Adrenal gland (tissue), 12 donors: Measurements from ENCODE around the gene VAPB. TPM values are rescaled to one million over a fixed set of nuclear protein-coding genes. Genes with fewer than 3 reads are reported as not detected.

Experiments used
- DNase-seq, 7 donors: peaks; one replicate each; pipeline ENCODE4 v3.0.0-alpha.2; 2019 to 2020
- H3K27ac ChIP-seq, 5 donors: fragments of 200-600 bp; sonication (generic) in 4 of 5; 1 replicate in 3 of 5; 2 replicates in 2 of 5; pipeline versions ENCODE4 v1.5.1 to v1.8.0; 2016 to 2020; ENCODE audit warnings: mild to moderate bottlenecking in 1 of 5
- H3K27me3 ChIP-seq: fragments of 200-600 bp; 2 replicates; pipeline ENCODE4 v1.8.0; 2021
- H3K36me3 ChIP-seq, 2 donors: fragments of 200-600 bp; replicated peaks in 1 of 2; 1 replicate in 1 of 2; 2 replicates in 1 of 2; pipeline versions ENCODE4 v1.5.1 to v1.8.0; 2018 to 2022
- H3K4me1 ChIP-seq, 2 donors: fragments of 200-600 bp; replicated peaks in 1 of 2; 1 replicate in 1 of 2; 2 replicates in 1 of 2; pipeline versions ENCODE4 v1.5.1 to v1.8.0; 2018 to 2021
- H3K4me3 ChIP-seq, 4 donors: fragments of 200-600 bp; sonication (generic) in 3 of 4; one replicate each; pipeline ENCODE4 v1.5.1; 2016 to 2018
- H3K9me3 ChIP-seq, 3 donors: fragments of 200-600 bp; sonication (generic) in 1 of 3; replicated peaks in 1 of 3; 1 replicate in 2 of 3; 2 replicates in 1 of 3; pipeline versions ENCODE4 v1.5.1 to v1.8.0; 2016 to 2021
- CTCF ChIP-seq, 6 experiments: fragments of 450-650 bp in 4 of 6; fragments of 200-600 bp in 2 of 6; sonication (generic) in 1 of 6; IDR thresholded peaks; 1 replicate in 5 of 6; 2 replicates in 1 of 6; pipeline versions ENCODE4 v1.5.1 to v1.8.0; 2016 to 2021; ENCODE audit warnings: antibody characterized with exemption in 6 of 6, mild to moderate bottlenecking in 2 of 6, moderate library complexity in 1 of 6
- POLR2A ChIP-seq, 2 donors: fragments of 450-650 bp; IDR thresholded peaks; one replicate each; pipeline ENCODE4 v1.6.1; 2017; ENCODE audit warnings: antibody characterized with exemption in 2 of 2, mild to moderate bottlenecking in 2 of 2, moderate library complexity in 1 of 2
- WGBS, 4 donors: extraction: QIAGEN DNeasy Blood & Tissue Kit in 2 of 4; methylation state at CpG; one replicate each; pipeline versions ENCODE4 v1.1.5 to v1.1.7; 2013 to 2017; 5-methylcytosine and 5-hydroxymethylcytosine counted together
- intact Hi-C, 2 donors: fragments of 100-400 bp; cut with DNase I; formaldehyde crosslinking; loops; one replicate each; pipeline versions ENCODE4 v1.14.1 to v1.15.0; 2022 to 2023
- polyA plus RNA-seq, 3 donors: library from polyadenylated mRNA; stranded (reverse); fragments of 200-250 nt in 2 of 3; fragments of 350-450 nt in 1 of 3; fragmentation: Illumina TruSeq in 1 of 3; extraction: RNeasy Lipid Tissue Mini Kit (QIAGEN cat#74804) in 1 of 3; gene quantifications; one replicate each; pipeline ENCODE4 v1.2.3, GENCODE V29; 2013 to 2014
- total RNA-seq, 9 donors: library from RNA; depleted of rRNA in 4 of 9; stranded (reverse); fragments of >200 nt in 4 of 9; fragments of 120-200 nt in 1 of 9; fragmentation: NEBNext Ultra II Directional in 1 of 9; extraction: Animal tissue kit (Norgen Biotek cat#: 25700) in 1 of 9; gene quantifications; one replicate each; pipeline versions ENCODE4 v1.1.0 to v1.2.4, GENCODE V29; 2013 to 2023
- donor health status: healthy with polysubstance abuse.
- donor health status: Bipolar disorder and iron deficiency.
- donor health status: DM: yes; HTN: yes; CAD: no.
- donor health status: DM: no; HTN: no; CAD: no.
- donor health status: DM: no; HTN: no; CAD: no.
- donor health status: DM: yes; HTN: yes; CAD: no.

The VAPB gene
- total and polyA plus RNA-seq, 12 donors = 24.6 to 162 (median 40.3) TPM

GRCh38 chr20:58446960-58447265, 57.9 kb downstream of the VAPB start:
- DNase-seq = no peak
- Histone ChIP-seq H3K36me3 (peaks cover 0 to 34% of the 10 kb centered on the region in 2 donors), H3K27me3 (no peaks in the 10 kb centered on the region), H3K9me3 (no peaks in the 10 kb centered on the region), H3K4me1 (no peaks in the 10 kb centered on the region), H3K4me3 (no peak overlapping the region), H3K27ac (no peak overlapping the region)
- WGBS, 4 donors = 91 to 95% (median 93%) methylated on average over 7 of the region's 7 CpGs
- intact Hi-C loops = loop anchor here (5.0 to 10.0 kb wide), 3 partner anchors 142 to 212 kb away; partner anchors contain the start of gene RAB22A (in 1 of the 2)
- TF ChIP-seq POLR2A (IDR thresholded peaks at IDR 0.05) (no peak), CTCF (IDR thresholded peaks at IDR 0.05) (no peak)

GRCh38 chr20:58447511-58448391, 58.7 kb downstream of the VAPB start:
- intact Hi-C loops = loop anchor here (5.0 to 10.0 kb wide), 3 partner anchors 143 to 213 kb away; partner anchors contain the start of gene RAB22A (in 1 of the 2)
- H3K27me3 ChIP-seq = no peaks in the 10 kb centered on the region
- peak; percentile 43 to 84 (median 68) for DNase-seq
- H3K27ac ChIP-seq = peak overlapping the region in 1 of 5 donors; percentile 24
- H3K9me3 ChIP-seq = no peaks in the 10 kb centered on the region
- H3K4me3 ChIP-seq = no peak overlapping the region
- 57 to 68% (median 63%) methylated on average over 10 of the region's 10 CpGs for WGBS, 4 donors
- peaks cover 0 to 33% of the 10 kb centered on the region in 2 donors for H3K36me3 ChIP-seq
- peak; percentile 64 to 79 (median 70) for TF ChIP-seq CTCF (IDR thresholded peaks at IDR 0.05)
- no peak for TF ChIP-seq POLR2A (IDR thresholded peaks at IDR 0.05)
- no peaks in the 10 kb centered on the region for H3K4me1 ChIP-seq

GRCh38 chr20:58448958-58449357, 59.9 kb downstream of the VAPB start:
- 75 to 98% (median 91%) methylated on average over 4 of the region's 4 CpGs for WGBS, 4 donors
- peak in 1 of 7 donors; percentile 44 for DNase-seq
- Histone ChIP-seq H3K36me3 (peaks cover 0 to 27% of the 10 kb centered on the region in 2 donors), H3K27me3 (no peaks in the 10 kb centered on the region), H3K27ac (peak overlapping the region in 1 of 5 donors; percentile 24), H3K9me3 (no peaks in the 10 kb centered on the region), H3K4me1 (no peaks in the 10 kb centered on the region), H3K4me3 (no peak overlapping the region)
- TF ChIP-seq POLR2A (IDR thresholded peaks at IDR 0.05) = no peak
- TF ChIP-seq CTCF (IDR thresholded peaks at IDR 0.05) = no peak
- intact Hi-C loops = loop anchor here (5.0 to 10.0 kb wide), 3 partner anchors 144 to 214 kb away; partner anchors contain the start of gene RAB22A (in 1 of the 2)

GRCh38 chr20:58449681-58450221, 60.7 kb downstream of the VAPB start:
- peak in 1 of 7 donors; percentile 89 for DNase-seq
- Histone ChIP-seq H3K27me3 (no peaks in the 10 kb centered on the region), H3K9me3 (no peaks in the 10 kb centered on the region), H3K4me1 (no peaks in the 10 kb centered on the region), H3K27ac (peak overlapping the region in 1 of 5 donors; percentile 29), H3K4me3 (no peak overlapping the region), H3K36me3 (peaks cover 0 to 19% of the 10 kb centered on the region in 2 donors)
- TF ChIP-seq CTCF (IDR thresholded peaks at IDR 0.05) = no peak
- TF ChIP-seq POLR2A (IDR thresholded peaks at IDR 0.05) = no peak
- 83 to 88% (median 85%) methylated on average over 10 of the region's 10 CpGs for WGBS, 4 donors
- intact Hi-C loops = loop anchor here (5.0 to 10.0 kb wide), 3 partner anchors 145 to 215 kb away; partner anchors contain the start of gene RAB22A (in 1 of the 2)
